GM12874 (cell line): ENCODE results near the gene FHIP1A.

Source experiments
- CTCF ChIP-seq: IDR thresholded peaks from 2 replicates; pipeline ENCODE4 v1.5.1; 2011; ENCODE audit warnings: low read depth, mild to moderate bottlenecking, control low read depth, low read length, moderate library complexity; ENCODE audit not compliant: insufficient read depth

FHIP1A gene

GRCh38 chr4:151420250-151420807, 11.4 kb downstream of the FHIP1A start:
- no peak for TF ChIP-seq CTCF

- no peak for TF ChIP-seq CTCF
Measured at GRCh38 chr4:151422854-151423253, 13.9 kb downstream of the FHIP1A start.

GRCh38 chr4:151426513-151426912, 17.5 kb downstream of the FHIP1A start:
- TF ChIP-seq CTCF = no peak

- no peak for TF ChIP-seq CTCF
Measured at GRCh38 chr4:151427266-151427665, 18.3 kb downstream of the FHIP1A start.

GRCh38 chr4:151428346-151428745, 19.4 kb downstream of the FHIP1A start:
- TF ChIP-seq CTCF = no peak

- TF ChIP-seq CTCF = no peak
Measured at GRCh38 chr4:151429957-151430570, 21.1 kb downstream of the FHIP1A start.

- TF ChIP-seq CTCF = no peak
Measured at GRCh38 chr4:151430740-151431457, 21.9 kb downstream of the FHIP1A start.
